GM12878 (cell line): ENCODE measurements around the gene THOC5. TPM values are rescaled to one million over a fixed set of nuclear protein-coding genes. Genes with fewer than 3 reads are reported as not detected.
"Not testable (repeated sequence)": the region's sequence is repeated elsewhere in the genome, so short reads cannot be mapped to it uniquely, and the experiment has no call there.

Experiments
- ATAC-seq: fragments of 200-7000 bp; cut with Tn5 transposase; 3 replicates; pipeline ENCODE4 v1.9.1; 2020; ENCODE audit warnings: mild to moderate bottlenecking, moderate library complexity
- BruUV-seq: library from RNA; stranded (reverse); fragments of 400-500 nt; replicated peaks from 2 replicates; lab custom pipeline; 2021; lab: Mats Ljungman, UMichigan
- CTCF ChIA-PET: fragments of 300-600 bp; sonication (Branson Sonifier 250); formaldehyde crosslinking; extraction: SDS; loops from one replicate; lab custom pipeline; 2021; ENCODE audit warnings: inconsistent platforms; lab: Yijun Ruan, JAX
- POLR2A ChIA-PET: fragments of 350-600 bp; formaldehyde crosslinking; extraction: SDS; loops from one replicate; lab custom pipeline; 2021; ENCODE audit warnings: inconsistent platforms; lab: Charles Lee
- RAD21 ChIA-PET: fragments of 300-600 bp; sonication (Branson Sonifier 250); formaldehyde crosslinking; loops from one replicate; lab custom pipeline; 2023; ENCODE audit warnings: antibody characterized with exemption; ENCODE audit not compliant: unreplicated experiment; lab: Charles Lee
- SMC1A ChIA-PET: fragments of 300-600 bp; sonication (Branson Sonifier 250); formaldehyde crosslinking; loops from one replicate; lab custom pipeline; 2023; ENCODE audit not compliant: unreplicated experiment, uncharacterized antibody; lab: Charles Lee
- DNase-seq: peaks from one replicate; pipeline ENCODE4 v3.0.0-alpha.2; 2011; ENCODE audit warnings: low read depth, low spot score
- FAIRE-seq: peaks from 3 replicates; lab custom pipeline; 2011; peaks lifted over from hg19 to GRCh38; lab: Jason Lieb, UNC
- H2AFZ ChIP-seq: 2 replicates; pipeline ENCODE4 v1.6.0; 2011; ENCODE audit warnings: low read depth, low read length, control low read depth; ENCODE audit not compliant: control insufficient read depth
- H3K27ac ChIP-seq: 2 replicates; pipeline ENCODE4 v1.5.1; 2011; ENCODE audit warnings: control low read depth; ENCODE audit not compliant: control insufficient read depth, insufficient read depth
- H3K27me3 ChIP-seq, 2 experiments: replicated peaks in 1 of 2; 2 replicates each; pipeline versions ENCODE4 v1.6.0 to v1.6.1; 2011; ENCODE audit warnings: low read length in 1 of 2; ENCODE audit not compliant: control insufficient read depth in 2 of 2, insufficient read depth in 2 of 2
- H3K36me3 ChIP-seq, 2 experiments: 2 replicates each; pipeline ENCODE4 v1.5.1; 2011; ENCODE audit warnings: low read length in 1 of 2; ENCODE audit not compliant: control insufficient read depth in 2 of 2, insufficient read depth in 2 of 2
- H3K4me1 ChIP-seq: 2 replicates; pipeline ENCODE4 v1.6.1; 2011; ENCODE audit warnings: mild to moderate bottlenecking, low read length, moderate library complexity, mixed read lengths; ENCODE audit not compliant: control insufficient read depth, insufficient read depth
- H3K4me2 ChIP-seq: 2 replicates; pipeline ENCODE4 v1.6.0; 2011; ENCODE audit warnings: control low read depth; ENCODE audit not compliant: control insufficient read depth, insufficient read depth
- H3K4me3 ChIP-seq: fragments of 200-600 bp; sonication (generic); 2 replicates; pipeline ENCODE4 v1.5.1; 2016
- H3K79me2 ChIP-seq: 2 replicates; pipeline ENCODE4 v1.6.0; 2011; ENCODE audit warnings: low read length; ENCODE audit not compliant: control insufficient read depth, insufficient read depth
- H3K9ac ChIP-seq: 2 replicates; pipeline ENCODE4 v1.8.0; 2011; ENCODE audit warnings: low read length, control low read depth, mixed read lengths; ENCODE audit not compliant: control insufficient read depth, insufficient read depth
- H3K9me3 ChIP-seq: replicated peaks from 3 replicates; pipeline ENCODE4 v1.5.1; 2011; ENCODE audit warnings: mild to moderate bottlenecking, low read length; ENCODE audit not compliant: control insufficient read depth, insufficient read depth
- H4K20me1 ChIP-seq: 2 replicates; pipeline ENCODE4 v1.6.0; 2011; ENCODE audit not compliant: control insufficient read depth, insufficient read depth
- BRCA1 ChIP-seq: IDR thresholded peaks from 2 replicates; pipeline ENCODE4 v1.6.1; 2011; ENCODE audit warnings: low read depth, low read length, improper control_type of control experiment
- HDGF ChIP-seq: fragments of 450-650 bp; IDR thresholded peaks from 2 replicates; pipeline ENCODE4 v1.6.1; 2016; ENCODE audit warnings: antibody characterized with exemption
- JUNB ChIP-seq: IDR thresholded peaks from 2 replicates; pipeline ENCODE4 v1.6.1; 2016; ENCODE audit warnings: antibody characterized with exemption, mild to moderate bottlenecking
- WGBS: methylation state at CpG from one replicate; pipeline ENCODE4 v1.1.6; 2016; ENCODE audit warnings: low lambda C conversion rate; ENCODE audit not compliant: insufficient replicate concordance, insufficient coverage; ENCODE audit errors: missing lambda C conversion rate; 5-methylcytosine and 5-hydroxymethylcytosine counted together
- in situ Hi-C: fragments of 300-500 bp; cut with MboI; formaldehyde crosslinking; loops from 9 replicates; pipeline ENCODE4 v1.14.3; 2018; ENCODE audit warnings: mixed read lengths
- intact Hi-C: fragments of 100-400 bp; cut with micrococcal nuclease; formaldehyde crosslinking; loops from one replicate; pipeline ENCODE4 v1.14.2; 2022; ENCODE audit not compliant: unreplicated experiment
- polyA plus RNA-seq, 11 experiments: library from polyadenylated mRNA; depleted of rRNA in 4 of 11; unstranded in 6 of 11; stranded (reverse) in 5 of 11; fragments of >200 nt; fragmentation: Nextera tagmentation in 4 of 11; fragmentation: Illumina TruSeq in 1 of 11; extraction: Ambion mirVana in 4 of 11; extraction: Trizol in 1 of 11; gene quantifications; 1 replicate in 1 of 11; 2 replicates in 10 of 11; pipeline versions ENCODE4 v1.2.1 to v1.2.3, GENCODE V29; 2011 to 2016; ENCODE audit warnings: inconsistent platforms in 2 of 11, missing spikeins in 2 of 11, low read depth in 1 of 11
- total RNA-seq, 4 experiments: library from RNA; depleted of rRNA in 3 of 4; stranded (reverse); fragments of >200 nt in 3 of 4; fragmentation: Illumina TruSeq in 1 of 4; extraction: Trizol in 1 of 4; gene quantifications; 2 replicates each; pipeline versions ENCODE4 v1.2.1 to v1.2.3, GENCODE V29; 2013 to 2021
- TF ChIP-seq, protein P1 (sequence below): fragments of 450-650 bp; IDR thresholded peaks from 2 replicates; pipeline ENCODE4 v1.6.1; 2016; ENCODE audit warnings: mild to moderate bottlenecking, moderate library complexity, borderline replicate concordance

The THOC5 gene
- total and polyA plus RNA-seq, 10 of the 15 experiments (the other 5 are each of a cell fraction or from before 2014, with no cell fraction given), result 20.9 to 44.9 (median 31.4) TPM

- TF ChIP-seq, protein P1, sequence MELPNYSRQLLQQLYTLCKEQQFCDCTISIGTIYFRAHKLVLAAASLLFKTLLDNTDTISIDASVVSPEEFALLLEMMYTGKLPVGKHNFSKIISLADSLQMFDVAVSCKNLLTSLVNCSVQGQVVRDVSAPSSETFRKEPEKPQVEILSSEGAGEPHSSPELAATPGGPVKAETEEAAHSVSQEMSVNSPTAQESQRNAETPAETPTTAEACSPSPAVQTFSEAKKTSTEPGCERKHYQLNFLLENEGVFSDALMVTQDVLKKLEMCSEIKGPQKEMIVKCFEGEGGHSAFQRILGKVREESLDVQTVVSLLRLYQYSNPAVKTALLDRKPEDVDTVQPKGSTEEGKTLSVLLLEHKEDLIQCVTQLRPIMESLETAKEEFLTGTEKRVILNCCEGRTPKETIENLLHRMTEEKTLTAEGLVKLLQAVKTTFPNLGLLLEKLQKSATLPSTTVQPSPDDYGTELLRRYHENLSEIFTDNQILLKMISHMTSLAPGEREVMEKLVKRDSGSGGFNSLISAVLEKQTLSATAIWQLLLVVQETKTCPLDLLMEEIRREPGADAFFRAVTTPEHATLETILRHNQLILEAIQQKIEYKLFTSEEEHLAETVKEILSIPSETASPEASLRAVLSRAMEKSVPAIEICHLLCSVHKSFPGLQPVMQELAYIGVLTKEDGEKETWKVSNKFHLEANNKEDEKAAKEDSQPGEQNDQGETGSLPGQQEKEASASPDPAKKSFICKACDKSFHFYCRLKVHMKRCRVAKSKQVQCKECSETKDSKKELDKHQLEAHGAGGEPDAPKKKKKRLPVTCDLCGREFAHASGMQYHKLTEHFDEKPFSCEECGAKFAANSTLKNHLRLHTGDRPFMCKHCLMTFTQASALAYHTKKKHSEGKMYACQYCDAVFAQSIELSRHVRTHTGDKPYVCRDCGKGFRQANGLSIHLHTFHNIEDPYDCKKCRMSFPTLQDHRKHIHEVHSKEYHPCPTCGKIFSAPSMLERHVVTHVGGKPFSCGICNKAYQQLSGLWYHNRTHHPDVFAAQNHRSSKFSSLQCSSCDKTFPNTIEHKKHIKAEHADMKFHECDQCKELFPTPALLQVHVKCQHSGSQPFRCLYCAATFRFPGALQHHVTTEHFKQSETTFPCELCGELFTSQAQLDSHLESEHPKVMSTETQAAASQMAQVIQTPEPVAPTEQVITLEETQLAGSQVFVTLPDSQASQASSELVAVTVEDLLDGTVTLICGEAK, result no peak
- TF ChIP-seq JUNB (no peak), HDGF (no peak), BRCA1 (no peak)
These were observed 34.6 kb upstream of the THOC5 start (continued) for GRCh38 chr22:29587938-29588699.

DNA sequence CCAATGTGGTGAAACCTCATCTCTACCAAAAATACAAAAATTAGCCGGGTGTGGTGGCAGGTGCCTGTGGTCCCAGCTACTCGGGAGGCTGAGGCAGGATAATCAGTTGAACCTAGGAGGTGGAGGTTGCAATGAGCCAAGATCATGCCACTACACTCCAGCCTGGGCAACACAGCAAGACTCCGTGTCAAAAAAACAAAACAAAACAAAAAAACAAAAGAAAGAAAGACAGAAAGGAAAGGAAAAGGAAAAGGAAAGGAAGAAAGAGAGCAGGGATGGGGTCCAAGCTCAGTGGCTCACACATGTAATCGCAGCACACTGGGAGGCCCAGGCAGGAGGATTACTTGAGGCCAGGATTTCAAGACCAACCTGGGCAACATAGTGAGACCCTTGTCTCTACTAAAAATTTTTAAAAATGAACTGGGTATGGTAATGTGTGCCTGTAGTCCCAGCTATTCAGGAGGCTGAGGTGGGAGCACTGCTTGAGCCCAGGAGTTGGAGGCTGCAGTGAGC is 32.7 kb upstream of the THOC5 start:
- 36% methylated on average over 3 of the region's 4 CpGs for WGBS
- POLR2A ChIA-PET, H3K36me3 ChIP-seq, H3K27me3 ChIP-seq, H3K9me3 ChIP-seq, H3K79me2 ChIP-seq, in situ Hi-C loops, H3K4me1 ChIP-seq, H3K9ac ChIP-seq, H3K4me2 ChIP-seq, H3K4me3 ChIP-seq, H2AFZ ChIP-seq, DNase-seq, H4K20me1 ChIP-seq, FAIRE-seq, H3K27ac ChIP-seq, BruUV-seq, ATAC-seq, intact Hi-C loops: not testable (repeated sequence)
- SMC1A ChIA-PET, result interaction anchor here (1.0 to 1.5 kb wide), 2 partner anchors 9 to 24 kb away, joined by 3 read pairs; no protein-coding TSS in a partner anchor
- CTCF ChIA-PET, result interaction anchor here (1.9 to 5.6 kb wide), 2 partner anchors 20 to 32 kb away, joined by 7 to 35 read pairs; partner anchors contain the start of gene THOC5
- RAD21 ChIA-PET, result interaction anchor here (0.7 kb wide), 1 partner anchor 11 kb away, joined by 3 read pairs; no protein-coding TSS in a partner anchor
